Measurements from ENCODE around the gene LPP. TPM values are rescaled to one million over a fixed set of nuclear protein-coding genes. Genes with fewer than 3 reads are reported as not detected.

The LPP gene
- total RNA-seq, 6 experiments from 2014 or later = 84.1 to 121 (median 102) TPM

DNA sequence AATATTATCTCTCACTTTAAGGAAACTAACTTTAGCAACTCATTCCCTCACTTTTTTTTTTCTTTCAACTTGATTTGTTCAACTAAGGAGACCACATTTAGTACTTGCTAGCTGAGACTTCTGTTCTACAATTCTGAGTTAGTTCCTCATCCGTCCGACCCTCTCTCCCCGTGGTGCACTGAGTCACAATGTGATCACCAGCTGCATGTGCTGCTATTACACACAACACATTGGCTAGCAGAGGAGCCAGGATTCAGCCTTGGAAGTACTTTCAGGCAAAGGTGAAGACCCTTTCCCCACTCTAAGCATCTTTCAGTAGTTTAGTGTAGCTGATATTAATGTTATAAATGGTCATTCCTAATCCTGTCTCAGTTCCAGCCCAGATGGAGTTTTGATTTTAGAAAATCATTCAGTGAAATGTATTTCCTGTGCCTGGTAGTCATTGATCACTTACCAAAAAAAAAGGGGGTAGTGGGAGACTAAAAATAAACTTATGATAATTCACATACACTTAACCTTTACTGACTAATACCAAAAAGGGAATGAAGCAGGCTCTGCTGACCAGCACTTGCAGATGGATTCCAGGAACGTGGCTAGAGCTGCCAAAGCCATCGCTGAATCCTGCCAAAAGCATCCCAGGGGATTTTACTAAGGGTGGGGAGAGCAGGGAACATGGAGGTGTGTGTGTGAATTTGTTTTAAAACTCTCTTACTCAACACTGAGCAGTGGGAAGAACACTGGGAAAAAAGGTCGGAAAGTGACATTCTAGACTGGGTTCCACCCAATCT lies 424.8 kb downstream of the LPP start:
- no peaks in the 10 kb centered on the region for H3K36me3 Mint-ChIP-seq (ENCODE audit: low read depth)
- peaks cover 19% of the 10 kb centered on the region for H3K4me1 Mint-ChIP-seq (ENCODE audit: low read depth)
- H3K4me3 Mint-ChIP-seq = peak overlapping the region; percentile 54
- no peaks in the 10 kb centered on the region; the same call in none of the 2 replicates for H3K27me3 Mint-ChIP-seq (ENCODE audit: insufficient read depth)
- H3K9me3 Mint-ChIP-seq = no peaks in the 10 kb centered on the region
- peak; percentile 39 for DNase-seq
- no peak for TF ChIP-seq CTCF (IDR thresholded peaks at IDR 0.05)
- H3K27ac Mint-ChIP-seq = peak overlapping the region; percentile 82

DNA sequence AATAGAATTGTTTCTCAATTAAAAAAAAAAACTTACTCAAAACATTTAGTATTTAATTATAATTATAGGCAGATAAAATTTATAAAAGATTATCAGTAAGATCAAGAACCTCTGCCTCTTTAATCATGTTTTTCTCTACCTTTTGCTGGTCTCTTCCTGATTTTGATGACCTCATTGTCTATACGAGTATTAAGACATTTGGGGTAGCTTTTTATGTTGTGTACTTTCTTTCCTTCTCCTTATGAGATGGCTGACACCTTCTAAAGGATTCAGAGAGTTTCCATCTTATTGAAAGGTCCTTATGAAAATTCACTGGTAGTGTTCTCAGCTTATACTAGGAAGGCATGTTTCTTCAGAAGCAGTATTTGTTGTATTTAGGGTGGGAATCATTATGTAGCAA lies 426.3 kb downstream of the LPP start:
- no peak for TF ChIP-seq CTCF (IDR thresholded peaks at IDR 0.05)
- Mint-ChIP-seq H3K27me3 (ENCODE audit: insufficient read depth) (no peaks in the 10 kb centered on the region; the same call in none of the 2 replicates), H3K4me1 (ENCODE audit: low read depth) (peaks cover 19% of the 10 kb centered on the region), H3K27ac (no peak overlapping the region), H3K9me3 (no peaks in the 10 kb centered on the region), H3K36me3 (ENCODE audit: low read depth) (no peaks in the 10 kb centered on the region), H3K4me3 (no peak overlapping the region)
- DNase-seq = no peak

GRCh38 chr3:188580659-188581058 lies 426.7 kb downstream of the LPP start:
- no peak for DNase-seq
- no peaks in the 10 kb centered on the region for H3K9me3 Mint-ChIP-seq
- no peak overlapping the region for H3K27ac Mint-ChIP-seq
- TF ChIP-seq CTCF (IDR thresholded peaks at IDR 0.05) = no peak
- H3K4me3 Mint-ChIP-seq = no peak overlapping the region
- H3K27me3 Mint-ChIP-seq (ENCODE audit: insufficient read depth) = no peaks in the 10 kb centered on the region; the same call in none of the 2 replicates
- no peaks in the 10 kb centered on the region for H3K36me3 Mint-ChIP-seq (ENCODE audit: low read depth)
- peaks cover 19% of the 10 kb centered on the region for H3K4me1 Mint-ChIP-seq (ENCODE audit: low read depth)

DNA sequence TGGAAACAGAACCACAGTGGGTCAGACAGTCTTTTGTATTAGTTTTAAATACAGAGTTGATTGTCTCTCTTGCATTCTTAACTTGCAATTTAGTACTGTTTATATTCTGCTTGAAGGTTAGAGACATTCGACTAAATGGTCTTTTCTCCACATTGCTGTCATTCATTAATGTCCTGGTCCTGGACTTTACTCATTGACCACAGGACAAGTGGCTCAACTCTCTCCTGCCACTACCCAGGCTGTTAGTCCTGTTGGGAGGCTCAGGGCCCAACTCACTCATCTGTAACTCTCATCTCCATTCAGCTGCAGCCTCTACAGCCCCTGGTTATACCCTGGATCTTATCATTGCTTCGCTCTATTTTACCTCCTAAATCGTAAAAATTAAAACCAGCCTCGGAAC lies 427.4 kb downstream of the LPP start:
- Mint-ChIP-seq H3K9me3 (no peaks in the 10 kb centered on the region), H3K27ac (no peak overlapping the region), H3K4me3 (no peak overlapping the region), H3K4me1 (ENCODE audit: low read depth) (peaks cover 19% of the 10 kb centered on the region), H3K36me3 (ENCODE audit: low read depth) (no peaks in the 10 kb centered on the region), H3K27me3 (ENCODE audit: insufficient read depth) (no peaks in the 10 kb centered on the region; the same call in none of the 2 replicates)
- no peak for TF ChIP-seq CTCF (IDR thresholded peaks at IDR 0.05)
- DNase-seq = no peak

DNA sequence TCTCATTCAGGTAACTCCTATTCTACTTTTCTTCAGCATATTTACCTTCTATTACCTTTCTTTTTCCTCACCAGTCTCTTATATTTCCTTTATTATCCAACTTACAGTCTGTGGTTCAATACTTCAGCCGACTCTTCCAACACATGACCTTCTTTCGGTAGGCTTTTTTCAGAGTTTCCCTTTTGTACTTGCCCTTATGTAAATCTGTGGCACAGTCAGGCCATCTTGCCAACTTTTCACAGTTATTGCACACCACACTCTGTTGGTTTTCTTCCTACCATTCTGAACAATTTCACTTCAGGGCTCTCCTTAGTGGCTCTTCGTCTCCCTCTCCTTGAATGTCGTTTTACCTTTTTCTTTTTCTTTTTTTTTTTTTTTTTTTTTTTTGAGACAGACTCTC lies 427.8 kb downstream of the LPP start:
- no peak for DNase-seq
- H3K27me3 Mint-ChIP-seq (ENCODE audit: insufficient read depth) = no peaks in the 10 kb centered on the region; the same call in none of the 2 replicates
- TF ChIP-seq CTCF (IDR thresholded peaks at IDR 0.05) = no peak
- H3K9me3 Mint-ChIP-seq = no peaks in the 10 kb centered on the region
- H3K4me1 Mint-ChIP-seq (ENCODE audit: low read depth) = peaks cover 19% of the 10 kb centered on the region
- H3K4me3 Mint-ChIP-seq = no peak overlapping the region
- H3K36me3 Mint-ChIP-seq (ENCODE audit: low read depth) = no peaks in the 10 kb centered on the region
- no peak overlapping the region for H3K27ac Mint-ChIP-seq

All from HFFc6 (cell line).